H1 (cell line): ENCODE measurements around the gene ZNF611. TPM values are rescaled to one million over a fixed set of nuclear protein-coding genes. Genes with fewer than 3 reads are reported as not detected.
A peak's percentile ranks its signal among the peaks of the same experiment; 100 is the strongest.

Source experiments
- CTCF ChIA-PET: fragments of 300-600 bp; sonication (Branson Sonifier 250); formaldehyde crosslinking; loops from one replicate; lab custom pipeline; 2021; ENCODE audit not compliant: partially characterized antibody; lab: Charles Lee
- POLR2A ChIA-PET: fragments of 300-600 bp; sonication (Branson Sonifier 250); formaldehyde crosslinking; loops from one replicate; lab custom pipeline; 2021; ENCODE audit warnings: inconsistent platforms; ENCODE audit not compliant: partially characterized antibody; lab: Charles Lee
- DNase-seq, 2 experiments: peaks; one replicate each; pipeline versions ENCODE4 v3.0.0 to v3.0.0-alpha.2; 2010 to 2022; ENCODE audit warnings: low spot score in 2 of 2, low read depth in 1 of 2, mixed read lengths in 1 of 2
- FAIRE-seq: peaks from 2 replicates; lab custom pipeline; 2011; peaks lifted over from hg19 to GRCh38; lab: Jason Lieb, UNC
- H2AFZ ChIP-seq: 2 replicates; pipeline ENCODE4 v1.8.1; 2012; ENCODE audit warnings: low read length, inconsistent platforms
- H2AK5ac ChIP-seq: 2 replicates; pipeline ENCODE4 v1.6.1; 2013; ENCODE audit warnings: low read depth, low read length
- H2BK120ac ChIP-seq: replicated peaks from 2 replicates; pipeline ENCODE3; 2013; ENCODE audit warnings: low read depth, low read length, inconsistent platforms
- H2BK12ac ChIP-seq: 2 replicates; pipeline ENCODE4 v1.6.1; 2013; ENCODE audit warnings: low read depth, low read length
- H2BK15ac ChIP-seq: 2 replicates; pipeline ENCODE4 v1.6.1; 2013; ENCODE audit warnings: low read length
- H2BK20ac ChIP-seq: 2 replicates; pipeline ENCODE4 v1.6.1; 2013; ENCODE audit warnings: low read length
- H2BK5ac ChIP-seq: 2 replicates; pipeline ENCODE4 v1.6.1; 2013; ENCODE audit warnings: low read depth, low read length
- H3K14ac ChIP-seq: 2 replicates; pipeline ENCODE4 v1.6.1; 2013; ENCODE audit warnings: inconsistent platforms; ENCODE audit not compliant: insufficient read length
- H3K18ac ChIP-seq: 2 replicates; pipeline ENCODE4 v1.6.1; 2013; ENCODE audit warnings: low read length; ENCODE audit errors: extremely low read depth
- H3K23ac ChIP-seq: 2 replicates; pipeline ENCODE4 v1.6.1; 2013; ENCODE audit warnings: inconsistent platforms; ENCODE audit not compliant: insufficient read length
- H3K23me2 ChIP-seq: 2 replicates; pipeline ENCODE4 v1.6.1; 2013; ENCODE audit warnings: low read depth, low read length
- H3K27ac ChIP-seq: 2 replicates; pipeline ENCODE4 v1.6.1; 2011; ENCODE audit warnings: low read depth, low read length, inconsistent platforms
- H3K27me3 ChIP-seq, 4 experiments: replicated peaks in 1 of 4; 1 replicate in 1 of 4; 2 replicates in 3 of 4; pipeline versions ENCODE4 v1.6.1 to v1.8.1; 2011 to 2013; ENCODE audit warnings: low read length in 3 of 4, mild to moderate bottlenecking in 3 of 4, inconsistent platforms in 2 of 4, mixed read lengths in 2 of 4, moderate library complexity in 1 of 4; ENCODE audit not compliant: control insufficient read depth in 3 of 4, insufficient read depth in 3 of 4; ENCODE audit errors: extremely low read depth in 1 of 4
- H3K36me3 ChIP-seq, 4 experiments: 2 replicates each; pipeline versions ENCODE4 v1.6.1 to v1.8.1; 2011 to 2013; ENCODE audit warnings: mild to moderate bottlenecking in 4 of 4, low read length in 3 of 4, moderate library complexity in 2 of 4, control low read depth in 1 of 4, inconsistent platforms in 1 of 4; ENCODE audit not compliant: insufficient read depth in 4 of 4, control insufficient read depth in 2 of 4
- H3K4ac ChIP-seq: replicated peaks from 2 replicates; pipeline ENCODE3; 2013; ENCODE audit warnings: low read length, low read depth, mixed read lengths, inconsistent platforms; ENCODE audit not compliant: insufficient read length
- H3K4me1 ChIP-seq, 4 experiments: replicated peaks in 1 of 4; 1 replicate in 1 of 4; 2 replicates in 3 of 4; pipeline versions ENCODE4 v1.6.1 to v1.8.1; 2011 to 2013; ENCODE audit warnings: low read length in 3 of 4, inconsistent platforms in 2 of 4, mixed read lengths in 1 of 4; ENCODE audit not compliant: insufficient read depth in 4 of 4, control insufficient read depth in 3 of 4
- H3K4me2 ChIP-seq, 2 experiments: 2 replicates each; pipeline versions ENCODE4 v1.6.1 to v1.8.1; 2011 to 2013; ENCODE audit warnings: low read depth in 2 of 2, low read length in 2 of 2, control low read depth in 1 of 2, inconsistent platforms in 1 of 2, mild to moderate bottlenecking in 1 of 2; ENCODE audit not compliant: insufficient read depth in 1 of 2
- H3K4me3 ChIP-seq, 4 experiments: fragments of 200-600, 300-600 bp in 1 of 4; sonication (generic), shearing (Covaris generic), sonication (Bioruptor Twin) in 1 of 4; 2 replicates each; pipeline versions ENCODE4 v1.5.1 to v1.8.1; 2011 to 2016; ENCODE audit warnings: low read length in 4 of 4, low read depth in 3 of 4, control low read depth in 2 of 4, inconsistent platforms in 2 of 4, mild to moderate bottlenecking in 2 of 4, mixed read lengths in 1 of 4, moderate library complexity in 1 of 4; ENCODE audit not compliant: insufficient read depth in 2 of 4; ENCODE audit errors: extremely low read depth in 1 of 4
- H3K56ac ChIP-seq: replicated peaks from 2 replicates; pipeline ENCODE3; 2013; ENCODE audit warnings: low read depth, mild to moderate bottlenecking, mixed read lengths, low read length, inconsistent platforms; ENCODE audit not compliant: insufficient read length
- H3K79me1 ChIP-seq: 2 replicates; pipeline ENCODE4 v1.6.1; 2013; ENCODE audit warnings: low read depth, low read length, control low read depth
- H3K79me2 ChIP-seq, 2 experiments: 2 replicates each; pipeline versions ENCODE4 v1.6.1 to v1.8.1; 2012 to 2013; ENCODE audit warnings: low read length in 2 of 2, mild to moderate bottlenecking in 2 of 2, inconsistent platforms in 1 of 2; ENCODE audit not compliant: insufficient read depth in 2 of 2, control insufficient read depth in 1 of 2
- H3K9ac ChIP-seq, 4 experiments: replicated peaks in 1 of 4; 1 replicate in 1 of 4; 2 replicates in 3 of 4; pipeline versions ENCODE4 v1.6.1 to v1.8.1; 2011 to 2013; ENCODE audit warnings: low read depth in 3 of 4, low read length in 3 of 4, control low read depth in 2 of 4, mild to moderate bottlenecking in 2 of 4, moderate library complexity in 2 of 4, inconsistent platforms in 1 of 4; ENCODE audit errors: extremely low read depth in 1 of 4
- H3K9me3 ChIP-seq, 2 experiments: 2 replicates each; pipeline versions ENCODE4 v1.6.1 to v1.8.1; 2012 to 2013; ENCODE audit warnings: mild to moderate bottlenecking in 2 of 2, moderate library complexity in 2 of 2, control low read depth in 1 of 2, inconsistent platforms in 1 of 2, low read depth in 1 of 2, low read length in 1 of 2, mixed read lengths in 1 of 2; ENCODE audit not compliant: insufficient read depth in 2 of 2
- H4K20me1 ChIP-seq, 2 experiments: replicated peaks in 1 of 2; 2 replicates each; pipeline versions ENCODE3 to v1.8.1; 2011 to 2013; ENCODE audit warnings: inconsistent platforms in 2 of 2, low read length in 2 of 2, mild to moderate bottlenecking in 1 of 2; ENCODE audit not compliant: insufficient read depth in 2 of 2, control insufficient read depth in 1 of 2
- H4K5ac ChIP-seq: 2 replicates; pipeline ENCODE4 v1.6.1; 2013; ENCODE audit warnings: low read length, low read depth, mixed read lengths, inconsistent platforms; ENCODE audit not compliant: insufficient read length
- H4K8ac ChIP-seq: 2 replicates; pipeline ENCODE4 v1.8.0; 2013; ENCODE audit warnings: mild to moderate bottlenecking, moderate library complexity, low read length, inconsistent platforms; ENCODE audit not compliant: insufficient read depth; ENCODE audit errors: extremely low read depth
- H4K91ac ChIP-seq: replicated peaks from 2 replicates; pipeline ENCODE3; 2013; ENCODE audit warnings: low read length, mixed read lengths, inconsistent platforms; ENCODE audit not compliant: insufficient read length
- ASH2L ChIP-seq: fragments of 200-600, 300-600 bp; sonication (generic); IDR thresholded peaks from one replicate; pipeline ENCODE4 v1.7.1; 2017; ENCODE audit warnings: low read length
- CTCF ChIP-seq, 3 experiments: IDR thresholded peaks; 1 replicate in 2 of 3; 2 replicates in 1 of 3; pipeline versions ENCODE4 v1.5.1 to v1.6.1; 2011; ENCODE audit warnings: low read length in 3 of 3, mild to moderate bottlenecking in 3 of 3, inconsistent platforms in 2 of 3, low read depth in 1 of 3, moderate library complexity in 1 of 3; ENCODE audit not compliant: insufficient read depth in 1 of 3; ENCODE audit errors: control extremely low read depth in 1 of 3
- EZH2 ChIP-seq: fragments of 200-600 bp; sonication (generic); IDR thresholded peaks from 2 replicates; pipeline ENCODE4 v1.7.1; 2012; ENCODE audit warnings: low read depth, mild to moderate bottlenecking, moderate library complexity, low read length, inconsistent platforms; ENCODE audit not compliant: severe bottlenecking
- MAX ChIP-seq: IDR thresholded peaks from 2 replicates; pipeline ENCODE4 v1.6.1; 2012; ENCODE audit warnings: inconsistent platforms
- PHF8 ChIP-seq: fragments of 200-600 bp; sonication (generic); conservative IDR thresholded peaks from 2 replicates; pipeline ENCODE4 v1.7.1; 2012; ENCODE audit warnings: low read depth, mild to moderate bottlenecking, inconsistent platforms, low read length, moderate library complexity
- RAD21 ChIP-seq, 2 experiments: IDR thresholded peaks in 1 of 2; conservative IDR thresholded peaks in 1 of 2; 2 replicates each; pipeline ENCODE4 v1.6.1; 2011; ENCODE audit warnings: low read depth in 2 of 2, low read length in 2 of 2, improper control_type of control experiment in 1 of 2, inconsistent platforms in 1 of 2, mild to moderate bottlenecking in 1 of 2, moderate library complexity in 1 of 2
- TBP ChIP-seq: IDR thresholded peaks from 2 replicates; pipeline ENCODE4 v1.6.1; 2011; ENCODE audit warnings: low read depth, low read length, improper control_type of control experiment
- whole genome bisulfite sequencing, 2 experiments: shearing (Covaris generic) in 1 of 2; methylation state at CpG; one replicate each; pipeline versions ENCODE4 v1.1.6 to v1.1.7; 2013 to 2015; ENCODE audit warnings: low lambda C conversion rate in 2 of 2, mixed read lengths in 2 of 2, inconsistent platforms in 1 of 2, low coverage in 1 of 2, missing lambda C conversion rate in 1 of 2; ENCODE audit not compliant: insufficient replicate concordance in 2 of 2, insufficient coverage in 1 of 2, insufficient read length in 1 of 2; ENCODE audit errors: extremely low coverage in 1 of 2, missing lambda C conversion rate in 1 of 2; 5-methylcytosine and 5-hydroxymethylcytosine counted together
- polyA plus RNA-seq, 7 experiments: library from polyadenylated mRNA; depleted of rRNA in 3 of 7; stranded (reverse) in 5 of 7; unstranded in 2 of 7; fragments of >200 nt in 5 of 7; fragments of 200-250 nt in 2 of 7; gene quantifications; 1 replicate in 5 of 7; 2 replicates in 1 of 7; 4 replicates in 1 of 7; pipeline versions ENCODE4 v1.2.1 to v1.2.3, GENCODE V29; 2011 to 2013; ENCODE audit warnings: missing spikeins in 2 of 7, mixed read lengths in 2 of 7
- total RNA-seq: library from RNA; stranded (reverse); fragmentation: NEBNext Ultra II Directional; extraction: Animal tissue kit (Norgen Biotek cat#: 25700); gene quantifications from 2 replicates; pipeline ENCODE4 v1.2.1, GENCODE V29; 2021

Gene ZNF611
- total and polyA plus RNA-seq, 2 of the 8 experiments (the other 6 are each of a cell fraction or from before 2014, with no cell fraction given), result 1.9 to 19.0 TPM

- WGBS, 2 experiments, result 3% methylated on average over 43 of the region's 47 CpGs; no CpG with 5 or more reads in 1 of the 2 experiments
- peak overlapping the region; percentile 78 for H4K5ac ChIP-seq
- H3K9ac ChIP-seq, result peak overlapping the region in 2 of 4 experiments; percentile 9 to 34; a peak in 3 of 7 replicates
- H2BK12ac ChIP-seq, result 0 out of 2 replicates have a peak overlapping the region, but pooled peaks have one; percentile 27
- DNase-seq (peak; percentile 49 to 94), FAIRE-seq (no peak)
- no peak overlapping the region; the same call in 1 of the 2 replicates for H2BK5ac ChIP-seq
- 0 out of 2 replicates have a peak overlapping the region, but pooled peaks have one; percentile 88 for H2BK15ac ChIP-seq
- H3K23me2 ChIP-seq, result peaks cover 11% of the 10 kb centered on the region
- H3K79me2 ChIP-seq, result no peaks in the 10 kb centered on the region; a peak in 1 of 4 replicates
- peak overlapping the region; percentile 94 for H3K4ac ChIP-seq
- ChIA-PET CTCF (interaction anchor here (0.9 kb wide), 1 partner anchor 33 kb away, joined by 4 read pairs; no protein-coding TSS in a partner anchor), POLR2A (no interaction called here)
- no peak overlapping the region for H3K23ac ChIP-seq
- no peaks in the 10 kb centered on the region for H3K36me3 ChIP-seq
- H2BK20ac ChIP-seq, result 0 out of 2 replicates have a peak overlapping the region, but pooled peaks have one; percentile 72
- peak overlapping the region; percentile 68 to 92 (median 70) for H3K4me3 ChIP-seq
- H4K8ac ChIP-seq, result no peak overlapping the region; the same call in 1 of the 2 replicates
- H2BK120ac ChIP-seq, result peak overlapping the region; percentile 72
- H3K14ac ChIP-seq, result no peak overlapping the region
- H4K91ac ChIP-seq, result peak overlapping the region; percentile 74
- no peaks in the 10 kb centered on the region; a peak in 2 of 7 replicates for H3K4me1 ChIP-seq
- peak overlapping the region; percentile 96 for H3K18ac ChIP-seq
- no peak overlapping the region for H3K27ac ChIP-seq
- peak overlapping the region; percentile 70 to 94 for H3K4me2 ChIP-seq
- peaks cover 0 to 6% (median 1%) of the 10 kb centered on the region in 4 experiments; a peak in 3 of 7 replicates for H3K27me3 ChIP-seq
- H3K56ac ChIP-seq, result peak overlapping the region; percentile 73
- no peaks in the 10 kb centered on the region for H3K79me1 ChIP-seq
- H2AFZ ChIP-seq, result peak overlapping the region; percentile 57; the same call in 1 of the 2 replicates
- no peaks in the 10 kb centered on the region for H4K20me1 ChIP-seq
- 0 out of 4 replicates have a peak, but pooled peaks cover 0 to 2% of the 10 kb centered on the region in 2 experiments for H3K9me3 ChIP-seq
- no peak overlapping the region for H2AK5ac ChIP-seq
- peak; percentile 45 for TF ChIP-seq ASH2L
- TF ChIP-seq PHF8, result no peak
- TF ChIP-seq RAD21 (IDR thresholded peaks at IDR 0.05 in 1 of 2, conservative IDR thresholded peaks at IDR 0.05 in 1 of 2; ENCODE audit: low read depth in 2 of 2, low read length in 2 of 2), result peak; percentile 19 to 46
- peak; percentile 36 to 51 (median 44) for TF ChIP-seq CTCF (IDR thresholded peaks at IDR 0.05; ENCODE audit: control extremely low read depth in 1 of 3, insufficient read depth in 1 of 3, low read depth in 1 of 3, low read length in 3 of 3)
- peak; percentile 6; the same call in 1 of the 2 replicates for TF ChIP-seq MAX
- TF ChIP-seq EZH2, result no peak
- no peak for TF ChIP-seq TBP
Measured at GRCh38 chr19:52690369-52691214, 44.3 kb downstream of the ZNF611 start.
